Umbilical cord (tissue), 2 donors: ENCODE data around the gene ANXA3. TPM values are rescaled to one million over a fixed set of nuclear protein-coding genes. Genes with fewer than 3 reads are reported as not detected.
"Not testable (repeated sequence)": the region's sequence is repeated elsewhere in the genome, so short reads cannot be mapped to it uniquely, and the experiment has no call there.

Experiments
- DNase-seq: peaks from one replicate; pipeline ENCODE4 v3.0.0-alpha.2; 2015; ENCODE audit warnings: low spot score
- total RNA-seq: library from RNA; depleted of rRNA; stranded (reverse); fragments of >200 nt; gene quantifications from one replicate; pipeline ENCODE4 v1.2.3, GENCODE V29; 2014; ENCODE audit warnings: low replicate concordance; ENCODE audit not compliant: insufficient read depth

Gene ANXA3
- total RNA-seq, 1 donor from 2014 or later = 47.9 TPM

DNA sequence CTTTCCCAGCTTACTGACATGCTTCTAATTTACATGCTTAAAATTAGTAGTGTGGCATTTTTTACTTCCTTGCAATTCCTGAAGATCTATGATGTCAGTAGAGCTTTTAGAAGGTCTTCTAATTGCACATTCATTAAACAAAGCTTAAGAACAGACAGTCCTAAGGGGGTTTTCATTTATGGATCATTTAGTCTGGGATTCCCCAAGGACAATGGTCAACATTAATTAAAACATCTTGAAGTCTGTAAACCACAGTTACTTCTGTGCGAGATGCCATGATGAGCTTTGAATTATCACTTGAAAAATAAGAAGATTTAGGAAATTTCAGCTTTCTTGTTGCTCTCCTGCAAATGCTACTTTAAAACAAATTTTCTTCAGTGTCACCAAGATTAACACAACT, 20.2 kb downstream of the ANXA3 start:
- no peak for DNase-seq

DNA sequence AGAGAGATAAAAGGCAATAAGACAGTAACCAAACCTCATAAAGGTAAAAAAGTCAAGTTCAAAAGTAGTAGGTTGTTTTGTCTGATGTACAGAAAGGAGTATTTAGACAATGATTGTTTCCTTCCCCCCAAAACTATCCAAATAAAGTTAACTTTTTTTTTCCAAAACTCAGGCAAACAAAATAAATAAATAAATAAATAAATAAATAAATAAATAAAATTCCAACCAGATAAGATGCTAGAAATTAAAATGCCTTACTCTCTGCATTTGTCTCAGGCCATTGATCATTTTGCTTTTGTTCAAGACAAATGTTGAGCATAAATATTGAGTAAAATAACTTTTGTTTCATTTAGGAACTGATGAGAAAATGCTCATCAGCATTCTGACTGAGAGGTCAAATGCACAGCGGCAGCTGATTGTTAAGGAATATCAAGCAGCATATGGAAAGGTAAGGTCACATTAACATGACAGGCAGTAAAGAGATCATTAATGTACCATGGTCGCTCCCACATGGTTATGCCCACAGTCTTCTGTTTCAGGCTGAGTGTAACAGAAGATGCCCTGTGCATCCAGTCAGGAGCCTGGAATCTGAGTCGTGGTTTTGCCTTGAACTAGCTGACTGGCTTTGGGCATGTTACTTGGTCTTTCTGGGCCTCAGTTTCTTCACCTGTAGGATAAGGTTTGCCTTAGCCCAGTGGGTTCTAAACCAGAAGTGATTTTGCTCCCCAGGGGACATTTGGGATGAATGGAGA, 27.3 kb downstream of the ANXA3 start:
- no peak for DNase-seq

DNA sequence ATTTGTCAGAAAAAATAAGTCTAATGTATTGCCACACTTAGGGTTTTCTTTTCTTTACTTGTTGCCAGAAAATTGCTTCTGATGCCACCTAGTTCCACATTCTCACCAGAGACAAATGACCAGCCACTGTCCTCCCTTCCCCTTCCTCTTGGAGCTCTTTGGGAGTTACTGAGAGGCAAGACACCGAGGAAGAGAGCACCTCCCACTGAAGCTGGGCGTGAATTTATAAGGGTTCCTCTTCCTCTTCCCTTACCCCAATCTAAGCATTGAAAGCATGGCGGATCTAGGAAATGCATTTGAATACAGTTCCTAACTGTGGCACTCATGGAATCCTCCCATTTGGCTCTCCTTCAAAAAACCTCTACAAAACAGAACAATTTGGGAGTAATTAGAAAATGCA, 30.0 kb downstream of the ANXA3 start:
- DNase-seq = no peak

DNA sequence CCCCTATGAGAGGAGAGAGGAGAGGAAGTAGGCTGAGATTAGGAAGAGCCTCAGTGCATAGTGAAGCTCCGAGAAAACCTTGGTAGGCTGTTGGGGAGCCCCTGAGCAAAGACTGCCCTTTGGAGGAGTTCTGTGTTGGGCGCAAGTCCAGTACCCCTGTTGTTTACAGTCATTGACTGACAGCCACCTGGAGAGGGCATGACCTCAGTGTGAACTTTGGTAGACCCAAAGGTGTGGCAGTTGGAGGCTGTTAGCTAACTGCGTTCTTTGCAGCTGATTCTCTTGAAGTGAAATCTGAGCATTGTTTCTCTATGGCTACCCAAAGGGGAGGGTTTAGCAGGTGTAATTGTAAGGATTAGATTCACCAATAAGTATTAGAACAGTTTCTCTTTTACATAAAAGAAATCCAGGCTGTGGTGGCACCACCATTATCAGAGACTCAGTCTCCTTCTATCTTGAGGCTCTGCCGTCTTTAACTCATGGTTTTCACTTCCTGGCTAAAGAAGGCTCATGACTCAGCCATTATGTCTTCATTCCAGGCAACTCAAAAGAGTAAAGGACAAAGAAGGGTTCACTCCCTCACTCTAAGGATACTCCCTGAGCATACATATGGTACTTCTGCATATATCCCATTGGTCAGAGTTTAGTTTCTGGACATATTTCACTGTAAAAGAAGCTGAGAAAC, 33.4 kb downstream of the ANXA3 start:
- DNase-seq = no peak

DNA sequence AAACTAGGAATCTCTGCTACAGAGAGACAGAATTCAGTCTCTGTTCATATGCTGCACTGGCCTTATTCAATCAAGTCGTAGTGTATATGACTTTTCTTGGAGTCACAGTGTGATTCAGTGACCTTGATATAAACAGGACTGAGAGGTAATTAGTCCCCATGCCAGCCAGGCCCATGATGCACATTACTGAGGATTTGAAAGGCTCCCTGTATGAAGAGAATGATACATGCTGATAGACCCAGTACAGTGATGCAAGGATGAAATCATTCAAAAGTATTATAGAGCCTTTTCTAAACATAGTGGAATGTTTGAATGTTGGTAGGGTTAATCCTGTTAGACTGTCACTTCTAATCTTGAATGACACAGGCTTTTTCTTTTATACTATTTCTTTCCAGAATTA, 34.1 kb downstream of the ANXA3 start:
- no peak for DNase-seq

DNA sequence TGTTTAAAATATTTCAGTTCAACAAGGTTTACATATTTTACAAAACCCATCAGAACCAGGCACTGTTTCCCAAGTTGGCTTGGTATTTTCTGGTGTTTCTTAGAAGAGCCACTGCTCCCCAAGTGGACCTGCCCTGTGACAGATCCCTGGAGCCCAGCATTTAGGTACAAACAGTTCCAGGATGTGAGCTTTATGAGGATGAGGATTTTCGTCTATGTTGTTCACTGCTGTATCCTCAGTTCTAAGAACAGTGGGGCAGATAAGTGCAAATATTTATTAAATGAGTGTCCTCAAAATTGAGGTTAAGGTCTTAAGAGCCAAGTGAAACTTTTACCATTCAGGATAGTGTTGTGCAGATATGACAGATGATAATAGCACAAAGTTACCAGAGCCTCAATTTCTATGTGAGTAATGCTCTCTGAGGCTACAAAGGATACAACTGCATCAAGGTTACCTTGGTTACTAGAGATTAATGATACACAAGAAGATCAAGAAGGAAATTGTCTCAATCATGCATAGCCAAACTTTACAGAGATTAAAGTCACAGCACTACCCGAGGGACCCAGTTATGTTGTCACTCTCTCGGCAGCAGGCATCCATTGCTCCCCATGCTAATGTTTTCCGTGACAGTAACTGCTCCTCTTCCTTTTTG, 37.5 kb downstream of the ANXA3 start:
- no peak for DNase-seq

DNA sequence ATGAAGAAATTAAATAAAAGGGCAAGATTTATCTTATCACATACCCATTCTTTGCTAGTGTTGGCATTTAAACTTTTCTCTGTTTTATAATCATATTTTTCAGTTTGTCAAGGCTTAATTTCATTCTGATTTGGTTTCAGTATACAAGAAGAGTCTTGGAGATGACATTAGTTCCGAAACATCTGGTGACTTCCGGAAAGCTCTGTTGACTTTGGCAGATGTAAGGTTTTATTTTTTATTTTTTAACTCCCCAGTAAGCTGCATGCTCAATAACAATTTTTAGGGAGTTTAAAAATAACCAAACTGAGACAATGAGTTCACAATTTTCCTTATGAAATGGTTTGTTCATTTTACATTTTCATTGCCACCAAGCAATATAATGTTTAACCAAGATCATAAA, 39.8 kb downstream of the ANXA3 start:
- DNase-seq = no peak

DNA sequence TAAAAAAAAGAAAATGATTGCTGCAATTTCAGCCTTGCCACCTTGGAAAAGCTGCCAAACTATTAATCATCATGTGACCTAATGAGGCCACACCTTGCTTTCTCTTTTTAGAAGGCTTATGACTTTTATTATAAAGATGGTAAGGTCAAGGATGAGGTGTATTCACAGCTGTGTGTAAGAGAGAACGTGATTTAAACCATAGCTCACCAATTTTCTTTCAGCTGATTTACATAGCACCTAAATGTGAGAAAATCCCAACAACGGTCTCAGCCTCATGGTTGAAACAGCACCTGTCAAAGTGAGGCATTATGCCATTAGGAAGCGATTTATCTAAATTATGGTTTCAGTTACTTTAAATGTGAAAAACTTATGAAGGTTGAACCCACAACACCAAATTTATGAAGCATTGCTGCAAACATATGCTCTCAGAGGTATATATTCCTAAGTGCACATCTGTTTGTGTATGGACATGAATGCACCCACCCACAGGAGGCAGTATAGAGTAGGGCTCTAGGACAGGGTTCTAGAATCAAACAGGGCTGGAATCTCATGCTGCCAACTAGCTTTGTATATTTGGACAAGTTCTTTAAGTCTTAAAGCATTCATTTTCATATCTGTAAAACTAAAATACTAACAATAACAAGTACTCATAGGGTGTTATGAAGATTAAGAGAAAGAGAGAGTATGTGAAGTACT, 40.7 kb downstream of the ANXA3 start:
- DNase-seq = no peak

DNA sequence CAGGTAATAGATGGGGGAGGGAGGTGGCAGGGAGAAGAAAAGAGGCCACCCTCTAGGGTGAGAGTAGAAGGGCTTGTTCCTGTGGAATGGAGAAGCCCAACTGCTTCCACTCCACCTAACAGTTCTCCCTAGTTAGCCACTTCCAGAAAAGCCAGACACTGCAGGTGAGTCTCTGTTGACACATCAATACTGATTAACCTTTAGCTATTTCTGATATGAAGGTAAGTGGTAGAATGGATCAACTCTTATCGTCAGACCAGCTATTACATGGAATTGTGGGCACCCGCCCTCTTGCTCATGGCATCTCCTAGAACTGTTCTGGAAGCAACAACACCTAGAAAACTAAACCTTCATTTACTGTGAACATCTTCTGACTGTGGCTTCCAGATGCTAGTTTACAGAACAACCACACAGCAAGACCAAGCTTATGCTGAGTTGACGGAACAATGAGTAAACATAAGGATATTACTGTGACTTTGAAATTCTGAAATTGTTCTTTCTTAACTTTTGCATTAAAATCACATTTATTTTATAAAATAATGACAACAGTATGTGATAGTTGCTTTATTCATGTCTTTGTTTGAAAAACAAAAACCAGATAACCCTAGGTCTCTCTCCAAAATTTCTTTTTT, 44.7 kb downstream of the ANXA3 start:
- DNase-seq = no peak

DNA sequence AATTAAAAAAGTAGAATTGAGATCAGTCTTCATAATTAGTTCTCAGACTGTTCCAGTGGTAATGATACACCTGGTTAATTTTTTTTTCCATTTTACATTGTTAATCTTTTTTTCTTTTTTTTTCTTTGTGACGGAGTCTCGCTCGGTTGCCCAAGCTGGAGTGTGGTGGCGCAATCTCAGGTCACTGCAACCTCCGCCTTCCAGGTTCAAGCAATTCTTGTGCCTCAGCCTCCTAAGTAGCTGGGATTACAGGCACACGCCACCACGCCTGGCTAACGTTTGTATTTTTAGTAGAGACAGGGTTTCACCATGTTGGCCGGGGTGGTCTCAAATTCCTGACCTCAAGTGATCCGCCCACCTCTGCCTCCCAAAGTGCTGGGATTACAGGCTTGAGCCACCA, 46.9 kb downstream of the ANXA3 start:
- not testable (repeated sequence) for DNase-seq

DNA sequence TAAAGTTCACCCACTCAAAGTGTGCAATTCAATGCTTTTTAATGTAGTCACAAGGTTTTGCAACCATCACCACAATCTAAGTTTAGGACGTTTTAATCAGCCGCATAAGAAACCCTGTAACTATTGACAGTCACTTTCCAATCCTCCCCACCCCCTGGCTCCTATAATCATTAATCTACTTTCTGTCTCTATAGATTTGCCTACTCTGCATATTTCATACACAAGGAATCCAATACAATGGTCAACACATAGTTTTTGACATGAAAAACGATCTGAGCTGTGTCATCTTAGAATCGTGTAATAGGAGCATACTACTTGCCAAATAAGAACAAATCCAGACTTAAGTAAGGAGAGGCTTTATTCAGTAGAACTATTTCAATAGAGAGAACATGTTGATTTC, 47.6 kb downstream of the ANXA3 start:
- no peak for DNase-seq

DNA sequence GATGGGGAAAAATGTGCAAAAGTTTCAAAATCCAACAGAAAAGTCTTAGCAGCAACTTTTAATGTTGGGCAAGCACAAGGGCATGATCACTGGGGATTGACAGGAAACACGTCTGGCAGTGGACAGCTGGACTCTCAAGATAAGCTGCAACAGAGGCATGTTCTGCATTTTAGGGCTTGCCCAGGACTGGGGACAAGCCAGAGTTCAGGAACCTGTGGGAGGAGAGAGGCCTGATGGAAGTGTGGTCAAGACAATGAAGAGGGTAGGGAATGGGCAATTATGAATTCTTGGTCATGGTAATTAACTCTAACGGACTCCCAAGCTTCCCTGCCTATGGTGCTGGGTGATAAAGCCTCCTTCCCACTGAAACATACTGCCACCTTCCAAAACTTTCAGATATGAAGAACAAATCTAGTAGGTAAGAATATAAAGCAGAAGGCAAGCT, 48.4 kb downstream of the ANXA3 start:
- DNase-seq = peak; percentile 43

DNA sequence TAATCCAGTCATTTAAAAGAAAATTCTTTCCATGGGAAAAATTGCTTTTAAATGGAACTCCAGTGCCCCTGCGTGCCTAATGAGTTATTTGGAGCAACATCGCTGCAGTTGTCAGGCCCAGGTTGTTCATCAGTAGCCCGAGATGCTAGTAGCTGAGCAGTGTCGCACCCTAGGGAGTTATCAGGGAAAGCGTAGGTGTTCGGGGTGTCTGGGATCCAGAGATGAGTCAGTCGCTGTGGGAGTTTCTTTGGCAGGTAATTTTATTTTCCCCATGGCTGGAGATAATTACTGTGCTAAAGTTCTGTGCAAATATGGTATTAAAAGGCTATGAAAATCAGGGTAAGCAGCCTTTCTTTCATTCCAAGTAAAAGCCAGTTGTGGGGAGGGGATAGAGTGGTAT, 49.4 kb downstream of the ANXA3 start:
- no peak for DNase-seq

DNA sequence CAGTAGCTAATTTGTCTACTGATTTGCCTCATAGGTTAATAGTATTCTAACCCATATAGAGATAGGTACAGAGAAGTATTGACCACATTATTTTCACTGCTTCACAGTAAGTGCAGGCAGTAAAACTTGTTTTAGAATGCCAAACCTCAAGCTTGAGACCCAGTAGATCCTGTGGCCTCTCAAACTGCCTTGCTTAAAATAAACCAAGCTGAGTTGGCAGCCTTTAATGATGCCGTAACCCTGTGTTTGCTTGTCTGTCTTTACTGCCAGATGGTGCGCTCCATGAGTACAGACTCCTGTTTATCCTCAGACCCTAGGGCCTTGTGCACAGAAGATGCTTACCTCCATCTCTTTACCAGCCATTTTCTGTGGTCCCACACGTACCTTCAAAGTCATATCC, 50.8 kb downstream of the ANXA3 start:
- DNase-seq = peak; percentile 82

DNA sequence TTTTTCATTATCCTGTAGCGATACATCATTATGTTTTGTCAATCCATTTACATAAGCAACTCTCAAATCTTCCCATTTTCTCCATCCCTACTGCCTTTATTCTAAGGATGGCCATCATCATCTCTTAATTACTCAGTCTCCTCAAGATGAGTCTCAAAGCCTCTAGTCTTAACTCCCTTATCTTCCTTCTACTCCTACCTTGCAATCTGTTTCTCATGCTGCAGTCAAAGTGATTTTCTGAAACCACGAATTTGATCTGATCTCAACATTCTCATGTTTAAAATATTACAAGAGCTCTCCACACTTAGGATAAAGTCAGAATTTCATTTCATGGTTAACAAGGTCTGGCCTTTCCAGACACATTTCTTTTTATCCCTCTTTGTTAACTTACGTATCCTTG, 51.8 kb downstream of the ANXA3 start:
- no peak for DNase-seq

DNA sequence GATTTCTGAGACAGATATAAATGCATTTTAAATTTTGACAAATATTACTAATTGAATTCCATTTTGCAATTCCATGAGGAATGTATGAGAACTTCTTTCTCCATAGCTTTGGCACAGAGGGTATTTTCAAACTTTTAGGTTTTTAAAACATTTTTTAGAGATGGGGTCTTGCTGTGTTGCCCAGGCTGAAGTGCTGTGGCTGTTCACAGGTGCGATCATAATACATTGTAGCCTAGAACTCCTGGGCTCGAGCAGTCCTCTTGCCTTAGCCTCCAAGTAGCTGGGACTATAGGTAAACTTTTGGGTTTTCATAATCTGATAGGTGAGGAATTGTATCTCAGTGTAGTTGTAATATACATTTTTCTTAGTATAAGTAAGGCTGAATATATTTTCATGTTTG, 53.4 kb downstream of the ANXA3 start:
- no peak for DNase-seq

DNA sequence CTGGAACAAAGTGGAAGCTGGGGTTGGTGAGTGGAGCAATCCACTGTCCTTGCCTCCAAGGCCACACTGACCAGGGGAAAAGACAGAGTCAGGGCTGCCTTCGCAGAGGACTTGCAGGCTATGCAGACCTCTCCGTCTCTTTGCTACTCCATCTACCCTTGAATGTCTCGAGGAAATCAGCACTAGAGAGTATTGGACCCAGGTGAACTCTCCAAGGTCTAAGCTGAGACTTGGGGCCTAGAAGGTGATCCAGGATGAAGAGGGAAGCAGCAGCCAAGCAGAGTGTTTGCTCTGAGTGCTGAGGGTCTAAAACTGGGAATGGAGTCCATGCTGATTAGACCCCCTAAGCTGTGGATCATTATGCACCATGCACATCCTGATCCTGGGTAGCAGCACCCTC, 54.5 kb downstream of the ANXA3 start:
- DNase-seq = no peak

DNA sequence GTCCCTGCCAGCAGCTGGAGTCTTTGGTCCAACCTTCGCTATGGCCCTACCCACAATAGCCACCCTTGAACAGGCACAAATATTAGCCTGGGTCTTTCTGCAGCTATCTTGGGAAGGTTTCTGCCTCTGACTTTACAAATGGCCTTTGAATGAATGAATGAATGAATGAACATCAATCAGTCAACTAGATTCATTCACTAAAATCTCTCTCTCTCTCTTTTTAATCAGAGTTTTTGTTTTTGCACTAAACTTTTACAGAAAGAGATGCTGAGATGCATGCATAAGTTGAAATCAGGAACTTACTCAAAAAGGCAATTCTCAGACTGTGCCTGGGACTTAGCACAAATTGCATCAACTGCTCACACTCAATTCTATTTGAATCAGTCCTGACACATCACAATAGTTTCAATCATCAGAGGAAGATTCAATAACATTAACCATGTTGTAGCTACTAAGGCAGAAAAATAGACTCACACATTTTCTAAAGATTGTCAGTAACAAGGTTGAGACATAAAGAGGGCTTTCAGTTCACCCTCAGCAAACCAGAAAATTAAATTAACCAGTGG, 55.0 kb downstream of the ANXA3 start:
- no peak for DNase-seq

DNA sequence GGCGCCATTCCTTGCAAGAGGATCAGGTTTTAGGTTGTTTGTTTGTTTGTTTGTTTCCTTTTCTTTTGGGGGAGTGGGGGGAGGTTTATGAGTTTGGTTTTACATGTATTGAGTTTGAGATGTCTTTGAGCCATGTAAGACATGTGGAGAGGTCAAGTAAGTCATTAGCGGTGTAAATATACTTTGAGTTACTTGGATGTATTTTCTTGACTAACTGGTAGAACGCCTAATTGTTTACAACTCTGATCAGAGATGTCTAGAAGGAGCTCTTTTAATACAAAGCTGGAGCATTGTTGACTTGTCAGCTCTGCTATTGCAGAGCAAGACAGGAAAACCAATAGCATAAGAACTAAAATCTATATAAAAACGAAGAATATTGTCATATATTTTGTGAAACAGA, 57.1 kb downstream of the ANXA3 start:
- no peak for DNase-seq

DNA sequence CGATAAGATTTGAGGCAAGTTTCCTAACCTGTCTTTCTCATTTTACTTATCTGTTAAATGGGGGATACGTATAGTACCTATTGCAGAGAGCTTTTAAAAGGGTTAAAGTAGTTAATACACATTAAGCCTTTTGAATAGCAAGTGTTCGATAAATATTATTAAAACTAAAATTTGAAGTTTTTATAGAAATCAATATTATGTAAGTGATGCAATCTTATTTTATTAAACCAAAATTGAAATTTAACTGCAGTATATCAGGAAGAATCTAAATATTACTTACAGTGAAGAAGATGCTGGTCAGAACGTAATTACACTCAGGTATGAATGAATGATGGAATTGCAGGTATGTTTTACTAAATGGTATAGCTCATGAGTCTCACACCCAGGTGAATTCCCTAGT, 58.0 kb downstream of the ANXA3 start:
- no peak for DNase-seq

DNA sequence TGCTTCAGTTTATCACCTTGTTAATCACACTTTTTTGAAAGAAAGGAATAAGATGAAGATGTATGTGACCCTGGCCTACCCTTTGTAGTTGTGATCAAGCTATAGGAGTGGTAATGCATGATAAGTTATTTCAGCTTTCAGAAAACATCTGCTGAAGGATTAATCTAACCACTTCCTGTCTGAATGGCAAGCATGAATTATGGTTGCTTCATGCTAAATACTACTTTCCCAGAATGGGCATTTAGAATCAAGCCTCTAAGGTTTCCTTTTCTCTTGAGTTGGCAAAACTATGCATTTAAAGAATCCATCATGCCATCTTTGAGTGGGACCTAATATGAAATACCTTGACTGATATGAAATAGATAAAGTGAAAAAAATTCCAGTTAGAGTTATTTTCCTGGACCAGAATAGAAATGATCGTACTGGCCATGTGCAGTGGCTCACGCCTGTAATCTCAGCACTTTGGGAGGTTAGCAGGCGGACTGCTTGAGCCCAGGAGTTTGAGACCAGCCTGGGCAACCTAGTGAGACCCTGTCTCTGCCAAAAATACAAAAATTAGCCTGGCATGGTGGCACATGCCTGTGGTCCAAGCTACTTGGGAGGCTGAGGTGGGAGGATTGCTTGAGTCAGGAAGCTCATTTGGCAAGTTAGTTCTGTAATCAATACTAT, 59.1 kb downstream of the ANXA3 start:
- peak; percentile 55 for DNase-seq
